SU-DHL-6 (cell line): ENCODE data around the gene STK33.

Experiments used
- EZH2phosphoT487 ChIP-seq: fragments of 200-600 bp; sonication (generic), shearing (Covaris generic); conservative IDR thresholded peaks from 2 replicates; pipeline ENCODE4 v1.6.1; 2018; ENCODE audit warnings: mild to moderate bottlenecking, antibody characterized with exemption, low read length, moderate library complexity, mixed read lengths
- TF ChIP-seq, protein P1 (sequence below): fragments of 200-600 bp; sonication (generic); IDR thresholded peaks from one replicate; pipeline ENCODE4 v1.5.1; 2017; ENCODE audit warnings: antibody characterized with exemption, mild to moderate bottlenecking, low read length, moderate library complexity; ENCODE audit not compliant: insufficient read depth, poor library complexity, severe bottlenecking

DNA sequence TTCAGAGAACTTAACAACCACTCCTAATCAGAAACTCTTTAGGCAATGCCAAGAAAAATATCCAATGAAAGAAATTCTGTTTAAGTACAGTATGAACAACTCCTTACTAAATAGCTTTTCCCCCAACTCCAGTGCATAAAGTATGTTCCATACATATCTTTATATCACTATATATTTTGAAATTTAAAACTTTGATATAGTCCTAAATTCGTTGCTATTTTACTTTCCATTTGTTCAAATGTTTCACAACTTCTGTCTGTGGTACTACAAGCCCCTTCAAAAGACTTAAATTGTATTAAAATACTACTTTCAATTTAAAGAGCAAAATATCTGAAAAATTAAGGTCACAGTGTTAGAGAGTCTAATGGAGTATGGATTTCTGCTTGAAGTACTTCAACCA, 52.6 kb downstream of the STK33 start:
- TF ChIP-seq, protein P1, sequence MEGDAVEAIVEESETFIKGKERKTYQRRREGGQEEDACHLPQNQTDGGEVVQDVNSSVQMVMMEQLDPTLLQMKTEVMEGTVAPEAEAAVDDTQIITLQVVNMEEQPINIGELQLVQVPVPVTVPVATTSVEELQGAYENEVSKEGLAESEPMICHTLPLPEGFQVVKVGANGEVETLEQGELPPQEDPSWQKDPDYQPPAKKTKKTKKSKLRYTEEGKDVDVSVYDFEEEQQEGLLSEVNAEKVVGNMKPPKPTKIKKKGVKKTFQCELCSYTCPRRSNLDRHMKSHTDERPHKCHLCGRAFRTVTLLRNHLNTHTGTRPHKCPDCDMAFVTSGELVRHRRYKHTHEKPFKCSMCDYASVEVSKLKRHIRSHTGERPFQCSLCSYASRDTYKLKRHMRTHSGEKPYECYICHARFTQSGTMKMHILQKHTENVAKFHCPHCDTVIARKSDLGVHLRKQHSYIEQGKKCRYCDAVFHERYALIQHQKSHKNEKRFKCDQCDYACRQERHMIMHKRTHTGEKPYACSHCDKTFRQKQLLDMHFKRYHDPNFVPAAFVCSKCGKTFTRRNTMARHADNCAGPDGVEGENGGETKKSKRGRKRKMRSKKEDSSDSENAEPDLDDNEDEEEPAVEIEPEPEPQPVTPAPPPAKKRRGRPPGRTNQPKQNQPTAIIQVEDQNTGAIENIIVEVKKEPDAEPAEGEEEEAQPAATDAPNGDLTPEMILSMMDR, result no peak
- TF ChIP-seq EZH2phosphoT487, result no peak
